Measurements from ENCODE around the gene MSI2.
A peak's percentile ranks its signal among the peaks of the same experiment; 100 is the strongest.

The MSI2 gene

DNA sequence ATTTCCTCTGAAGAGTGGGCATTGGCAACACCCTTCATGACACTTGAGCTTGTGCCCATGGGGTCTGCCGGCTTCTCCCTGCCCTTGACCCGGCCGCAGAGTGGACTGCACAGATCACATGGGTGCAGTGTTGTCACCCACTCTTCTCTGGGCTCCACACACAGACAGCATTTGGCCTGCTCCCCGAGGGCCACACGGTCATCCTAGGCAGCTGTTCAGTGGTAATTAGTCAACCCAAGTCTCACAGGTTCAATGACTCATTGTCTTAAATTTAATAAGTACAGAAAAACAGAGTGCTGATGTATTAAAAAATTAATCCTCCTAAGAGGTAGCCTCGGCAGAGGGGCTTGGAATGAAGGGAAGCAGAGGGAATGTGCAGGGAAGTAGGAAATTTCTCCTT lies 204.8 kb downstream of the MSI2 start:
- DNase-seq (ENCODE audit: low read depth) = peak; percentile 44

GRCh38 chr17:57462007-57462579 lies 205.8 kb downstream of the MSI2 start:
- DNase-seq (ENCODE audit: low read depth) = no peak

DNA sequence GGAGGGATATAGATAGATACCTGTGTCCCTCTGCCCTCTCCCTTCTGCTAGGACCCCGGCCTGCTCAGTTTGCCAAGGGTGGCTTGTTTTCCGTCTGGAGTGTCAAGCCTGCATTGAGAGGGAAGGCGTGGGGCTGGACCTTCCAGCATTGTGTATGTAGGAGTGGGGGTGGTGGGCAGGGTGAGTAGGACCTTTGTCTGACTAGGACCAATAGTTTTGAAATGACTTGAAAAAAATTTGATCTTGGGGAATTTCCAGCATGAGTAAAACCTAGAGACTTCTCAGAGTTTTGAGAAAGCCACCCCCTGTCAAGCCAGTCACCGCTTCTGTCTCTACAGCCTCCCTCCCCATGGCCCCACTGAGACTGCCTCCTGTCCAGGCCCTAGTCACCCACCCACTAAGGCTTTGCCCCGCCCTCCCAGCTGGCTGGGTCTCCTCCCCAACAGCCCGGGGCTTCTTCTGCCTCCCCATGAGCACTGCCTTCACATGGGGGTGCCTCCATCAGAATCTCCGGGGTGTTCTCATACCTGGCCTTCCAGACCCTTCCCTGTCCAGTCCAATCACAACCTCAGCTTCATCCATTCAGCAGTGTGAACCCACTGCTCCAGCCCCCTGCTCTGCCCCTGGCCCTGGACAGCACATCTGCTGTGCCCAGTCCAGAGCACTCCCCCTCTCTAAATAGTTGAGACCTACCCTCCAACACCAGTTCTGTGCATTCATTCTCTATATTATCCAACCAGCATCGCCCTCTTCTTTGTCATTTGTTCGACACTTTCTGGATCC lies 207.0 kb downstream of the MSI2 start:
- DNase-seq (ENCODE audit: low read depth) = peak; percentile 93

DNA sequence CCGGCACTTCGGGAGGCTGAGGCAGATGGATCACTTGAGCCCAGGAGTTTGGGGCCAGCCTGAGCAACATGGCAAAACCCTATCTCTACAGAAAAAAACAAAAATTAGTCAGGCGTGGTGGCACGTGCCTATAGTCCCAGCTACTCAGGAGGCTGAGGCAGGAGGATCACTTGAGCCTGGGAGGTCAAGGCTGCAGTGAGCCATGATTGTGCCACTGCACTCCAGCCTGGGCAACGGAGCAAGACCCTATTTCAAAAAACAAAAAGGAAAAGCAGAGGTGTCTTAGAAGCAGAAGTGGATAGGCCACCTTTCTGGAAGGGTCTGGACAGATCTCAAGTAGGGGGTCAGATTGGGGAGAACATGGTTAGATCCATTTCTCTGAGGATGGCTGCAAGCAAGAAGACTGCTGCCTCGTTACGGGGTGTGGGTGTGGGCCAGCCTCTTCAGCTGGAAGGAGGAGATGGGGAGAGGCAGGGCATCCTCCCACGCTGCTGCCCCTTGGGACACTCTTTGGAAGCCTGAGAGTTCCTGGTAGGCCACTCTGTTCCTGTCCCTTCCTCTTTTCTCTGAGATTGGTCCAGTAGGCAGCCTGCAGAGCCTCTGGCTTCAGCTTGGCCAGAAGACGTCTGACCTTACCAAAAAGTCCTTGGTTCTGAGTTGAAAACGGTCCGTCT lies 208.0 kb downstream of the MSI2 start:
- no peak for DNase-seq (ENCODE audit: low read depth)

- no peak for DNase-seq (ENCODE audit: low read depth)
Observed at GRCh38 chr17:57465610-57466009, 209.3 kb downstream of the MSI2 start.

DNA sequence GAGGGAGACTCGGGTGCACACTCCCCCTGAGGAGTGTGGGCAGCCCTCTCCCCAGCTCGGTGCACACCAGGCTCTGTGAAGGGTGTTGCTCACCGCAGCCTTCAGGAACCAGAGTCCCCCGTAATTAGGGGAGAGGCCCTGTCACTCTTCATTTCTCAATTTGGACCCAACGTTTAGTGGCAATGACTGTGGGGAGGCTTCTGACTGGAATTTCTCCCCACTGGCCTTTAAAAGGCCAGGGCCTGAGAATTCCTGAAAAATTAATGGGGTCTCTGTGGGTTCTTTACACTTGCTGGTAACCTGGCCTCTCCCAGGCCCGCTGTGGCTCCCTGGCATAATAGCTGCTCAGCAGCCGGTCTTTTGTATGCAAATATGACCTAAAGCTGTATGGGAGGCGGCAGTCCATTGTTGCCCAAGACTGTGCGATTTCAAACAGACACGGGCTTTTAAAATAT lies 209.7 kb downstream of the MSI2 start:
- DNase-seq (ENCODE audit: low read depth) = no peak

DNA sequence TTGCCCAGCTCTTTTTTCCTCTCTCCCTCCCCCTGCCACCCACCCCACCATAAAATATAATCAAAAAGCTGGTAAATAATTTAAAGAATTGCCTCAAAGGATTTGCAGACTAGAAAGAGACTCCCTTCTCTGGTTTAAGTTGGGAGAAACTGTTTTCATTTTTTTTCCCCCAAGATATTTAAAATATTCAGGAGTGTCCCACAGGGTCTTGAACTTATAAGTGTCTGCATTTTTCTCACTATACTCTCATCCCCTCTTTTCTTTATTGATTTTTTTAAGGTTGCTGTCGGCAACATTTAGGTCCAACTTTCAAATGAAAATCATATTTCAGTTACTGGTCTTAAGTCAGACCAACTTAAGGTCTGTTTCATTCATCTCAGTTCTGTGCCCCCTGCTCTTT lies 210.2 kb downstream of the MSI2 start:
- DNase-seq (ENCODE audit: low read depth) = peak; percentile 42

GRCh38 chr17:57467226-57467625 lies 210.9 kb downstream of the MSI2 start:
- DNase-seq (ENCODE audit: low read depth) = no peak

GRCh38 chr17:57467801-57468200 lies 211.5 kb downstream of the MSI2 start:
- DNase-seq (ENCODE audit: low read depth) = no peak

DNA sequence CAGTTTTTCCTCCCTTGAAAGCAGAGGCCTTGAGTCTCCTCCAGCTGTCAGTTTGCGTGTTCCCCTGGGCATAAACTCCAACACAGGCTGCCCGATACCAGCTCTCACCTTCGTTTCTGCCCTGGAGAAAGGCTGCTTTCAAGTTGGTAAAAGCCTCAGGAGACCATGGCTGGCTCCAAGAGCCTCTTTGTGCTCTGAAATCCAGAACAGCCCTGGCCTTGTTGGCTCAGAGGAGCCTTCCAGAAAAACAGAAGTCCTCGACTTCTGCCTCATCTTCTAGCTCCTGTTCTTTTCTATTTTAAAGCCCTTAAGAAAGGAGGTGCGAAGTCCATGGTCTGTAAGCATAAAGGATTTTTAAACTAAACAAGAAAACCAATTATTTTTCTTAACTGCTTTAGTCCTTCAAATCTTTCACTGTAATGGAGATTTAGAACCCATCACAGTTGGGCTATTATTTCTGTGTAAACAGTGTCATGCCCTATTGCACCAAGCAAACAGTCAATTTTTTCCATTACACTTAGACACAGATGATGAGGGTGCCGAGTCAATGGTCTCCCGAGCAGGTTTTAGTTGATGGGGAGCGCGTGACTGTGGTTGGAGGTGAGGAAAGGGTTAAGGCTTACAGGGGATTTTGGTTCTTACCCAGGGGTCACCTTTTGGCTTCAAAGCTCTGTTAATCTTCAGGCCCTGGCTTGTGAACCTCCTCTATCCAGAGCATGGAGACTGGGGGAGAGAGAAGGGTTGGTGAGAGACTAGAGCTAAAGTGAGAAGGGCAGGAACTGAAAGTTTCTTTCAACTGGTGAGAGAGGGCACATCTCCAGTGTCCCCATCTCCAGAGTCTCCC lies 212.8 kb downstream of the MSI2 start:
- no peak for DNase-seq (ENCODE audit: low read depth)

DNA sequence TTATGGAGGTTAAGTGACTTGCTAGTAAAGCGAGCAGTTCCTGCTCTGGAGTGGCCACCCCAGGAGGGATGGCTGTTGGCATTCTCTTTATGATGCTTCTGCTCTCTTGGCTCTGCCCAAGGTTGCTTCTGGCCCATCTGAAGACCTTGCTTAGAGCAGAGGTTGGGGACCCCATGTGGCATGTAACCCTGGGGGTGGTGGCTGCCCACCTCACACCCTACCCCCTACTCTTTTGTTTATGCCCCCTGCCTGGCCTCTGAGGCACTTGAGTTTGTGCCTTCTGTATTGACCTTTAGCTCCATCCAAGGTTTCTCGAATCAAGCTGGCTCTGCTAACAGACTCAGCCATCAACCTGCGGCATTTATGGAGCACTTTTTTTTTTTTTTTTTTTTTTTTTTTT lies 214.6 kb downstream of the MSI2 start:
- DNase-seq (ENCODE audit: low read depth) = no peak

DNA sequence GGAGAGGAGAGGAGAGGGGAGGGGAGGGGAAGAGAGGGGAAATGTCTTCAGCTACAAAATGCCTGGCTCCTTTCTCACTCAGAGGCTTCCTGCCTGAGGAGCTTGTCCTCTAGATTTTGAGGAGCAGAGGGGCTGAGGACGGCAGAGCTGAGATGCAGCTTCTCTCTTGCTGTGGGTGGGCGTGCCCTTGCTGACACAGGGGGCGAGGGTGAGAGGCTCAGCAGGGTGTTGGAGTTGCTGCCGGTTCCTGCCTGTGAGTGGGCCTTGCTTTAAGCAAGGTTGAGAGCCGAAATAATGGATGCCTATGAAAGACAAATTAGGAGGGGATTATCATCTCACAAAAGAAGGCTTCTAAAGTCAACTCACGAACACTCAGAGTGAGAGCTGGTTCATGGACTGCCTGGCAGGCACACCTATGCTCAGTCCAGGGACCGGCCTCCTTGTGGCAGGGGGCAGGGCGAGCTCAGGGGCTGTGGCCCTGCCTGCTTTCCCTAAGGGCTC lies 215.6 kb downstream of the MSI2 start:
- DNase-seq (ENCODE audit: low read depth) = peak; percentile 21

GRCh38 chr17:57475796-57476195 lies 219.5 kb downstream of the MSI2 start:
- DNase-seq (ENCODE audit: low read depth) = no peak

DNA sequence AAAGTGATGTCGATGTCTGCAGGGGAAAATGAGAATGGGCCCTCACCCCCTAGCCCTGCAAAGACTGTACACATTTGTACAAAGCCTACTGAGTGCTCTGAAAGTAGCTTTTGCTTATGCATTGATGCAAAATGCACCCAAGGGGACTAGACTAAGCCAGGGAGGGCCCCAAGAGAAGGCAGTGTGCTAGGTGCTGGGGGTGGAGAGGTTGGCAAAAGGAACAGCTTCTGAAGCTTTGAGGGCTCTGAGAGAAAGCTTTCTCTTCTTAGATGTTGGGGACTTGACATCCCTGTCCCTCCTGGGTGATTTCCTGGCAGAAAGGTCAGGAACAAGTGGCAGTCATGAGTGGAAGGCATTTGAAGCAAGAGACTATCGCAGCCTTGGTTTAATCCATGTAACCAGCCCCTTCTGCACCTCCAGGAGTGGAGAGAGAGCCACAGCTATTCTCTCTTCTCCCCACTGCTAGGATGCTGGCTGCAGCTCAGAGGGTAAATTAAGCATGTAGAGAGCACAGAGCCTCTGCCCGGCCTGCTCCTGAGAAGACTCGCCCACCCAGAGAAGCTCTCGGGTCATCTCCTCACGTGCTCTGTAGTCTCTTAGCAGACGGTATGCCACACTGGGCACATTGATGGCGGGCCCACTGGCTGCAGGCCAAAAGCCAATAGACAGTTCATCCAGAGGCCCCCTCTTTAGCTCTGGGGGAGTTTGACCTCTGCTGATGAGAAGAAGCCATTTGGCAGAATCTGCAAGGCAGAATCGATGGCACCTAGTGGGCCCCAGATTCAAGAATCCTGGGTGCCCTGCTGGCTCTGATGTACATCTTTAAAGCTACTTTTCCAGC lies 221.4 kb downstream of the MSI2 start:
- no peak for DNase-seq (ENCODE audit: low read depth)

DNA sequence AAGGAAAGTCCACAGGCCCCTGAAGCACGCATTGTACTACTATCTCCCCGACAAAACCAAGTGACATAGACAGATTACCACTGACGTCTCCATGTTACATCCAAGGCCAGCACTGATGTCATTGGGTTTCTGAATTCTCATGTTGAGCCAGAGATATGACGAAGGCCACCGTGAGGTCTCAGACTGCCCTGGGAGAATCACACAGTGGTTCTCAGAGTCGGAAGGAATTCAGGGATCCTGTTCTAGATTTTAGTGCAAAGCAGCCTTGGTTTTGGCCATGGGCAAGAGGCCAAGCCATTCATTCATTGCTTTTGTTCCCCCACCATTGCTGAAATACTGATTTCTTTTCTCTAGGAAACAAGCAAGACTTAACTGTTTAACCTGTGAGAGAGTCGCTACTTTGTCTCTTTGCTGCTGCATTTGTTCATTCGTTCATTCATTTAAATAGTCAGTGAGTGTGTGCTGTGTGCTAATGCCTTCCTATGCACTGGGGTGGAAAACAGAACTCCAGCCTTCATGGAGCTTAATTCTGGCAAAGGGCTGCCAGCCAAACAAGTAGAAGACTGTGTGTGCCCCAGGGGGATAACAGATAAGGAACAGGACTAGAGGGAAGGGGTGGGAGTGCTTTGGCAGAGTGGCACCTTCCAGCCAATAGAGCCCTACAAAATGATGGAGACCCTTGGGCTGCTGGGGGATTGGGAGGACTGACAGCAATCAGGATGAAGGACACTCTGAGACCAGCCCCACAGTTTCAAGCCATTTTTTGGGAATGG lies 222.3 kb downstream of the MSI2 start:
- no peak for DNase-seq (ENCODE audit: low read depth)

GRCh38 chr17:57480438-57481196 lies 224.3 kb downstream of the MSI2 start:
- peak; percentile 92 for DNase-seq (ENCODE audit: low read depth)

DNA sequence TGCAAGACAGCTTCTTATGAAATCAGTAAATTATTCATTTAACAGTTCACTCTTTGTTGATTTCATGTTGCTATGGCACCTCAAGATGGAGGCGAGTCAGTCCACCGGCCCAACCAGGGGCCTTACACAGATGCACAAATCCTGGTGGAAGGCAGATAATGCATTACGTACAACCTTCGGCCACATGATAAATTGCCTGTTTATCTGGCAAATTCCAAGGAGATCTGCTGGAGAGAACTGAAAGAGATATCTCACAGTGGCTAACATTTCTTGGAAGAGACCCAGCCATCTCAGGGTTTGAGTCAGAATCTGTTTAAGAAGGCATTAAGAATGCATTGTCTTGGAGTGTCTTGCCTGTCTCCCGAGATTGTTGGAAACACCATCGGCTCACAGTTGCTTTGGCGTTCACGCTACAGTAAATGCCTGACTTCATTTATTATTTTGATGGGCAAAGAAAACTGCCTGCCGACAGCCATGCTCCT lies 225.6 kb downstream of the MSI2 start:
- peak; percentile 99 for DNase-seq (ENCODE audit: low read depth)

- peak; percentile 61 for DNase-seq (ENCODE audit: low read depth)
Observed at GRCh38 chr17:57482657-57483056, 226.3 kb downstream of the MSI2 start.

- DNase-seq (ENCODE audit: low read depth) = peak; percentile 78
Observed at GRCh38 chr17:57484081-57484666, 227.9 kb downstream of the MSI2 start.
